ENCODE data around the gene PDK4. TPM values are rescaled to one million over a fixed set of nuclear protein-coding genes. Genes with fewer than 3 reads are reported as not detected.

The PDK4 gene
- total RNA-seq, 2 donors from 2014 or later = 11.1 to 27.6 TPM

DNA sequence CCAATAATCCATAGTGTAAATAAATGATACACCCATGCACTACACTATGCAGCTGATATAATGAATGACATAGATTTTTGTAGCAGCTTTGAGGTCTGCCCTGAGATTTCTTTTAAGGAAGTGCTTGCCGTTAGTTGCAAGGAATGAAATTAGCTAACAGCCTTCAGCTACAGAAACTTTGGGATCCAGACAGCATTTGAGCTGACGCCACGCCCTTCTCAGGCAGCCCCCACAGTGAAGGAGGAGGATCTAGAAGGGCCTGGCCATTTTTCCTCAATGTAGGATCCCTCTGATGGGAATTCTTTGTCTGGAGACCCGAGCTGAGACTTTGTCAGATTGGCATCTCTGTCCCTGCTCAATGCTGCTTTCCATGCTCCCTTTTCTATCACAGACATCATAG lies 6.1 kb upstream of the PDK4 start:
- Histone ChIP-seq H3K4me1 (peaks cover 3% of the 10 kb centered on the region), H3K36me3 (no peaks in the 10 kb centered on the region), H3K9me3 (no peaks in the 10 kb centered on the region), H3K4me3 (no peak overlapping the region), H3K27ac (no peak overlapping the region), H3K9ac (ENCODE audit: low read depth in 2 of 2, low read length in 2 of 2) (no peak overlapping the region), H3K27me3 (no peaks in the 10 kb centered on the region)
- intact Hi-C loops (cut with DNase I) = no loop called here
- TF ChIP-seq CTCF (IDR thresholded peaks at IDR 0.05) = no peak
- DNase-seq = no peak

- intact Hi-C loops (cut with DNase I) = no loop called here
- no peaks in the 10 kb centered on the region for H3K36me3 ChIP-seq
- no peaks in the 10 kb centered on the region for H3K9me3 ChIP-seq
- H3K4me3 ChIP-seq = no peak overlapping the region
- H3K27me3 ChIP-seq = no peaks in the 10 kb centered on the region
- no peaks in the 10 kb centered on the region for H3K4me1 ChIP-seq
- no peak for DNase-seq
- H3K27ac ChIP-seq = no peak overlapping the region
- no peak for TF ChIP-seq CTCF (IDR thresholded peaks at IDR 0.05)
- H3K9ac ChIP-seq (ENCODE audit: low read depth in 2 of 2, low read length in 2 of 2) = no peak overlapping the region
These were observed 5.0 kb upstream of the PDK4 start for GRCh38 chr7:95601316-95601715.

DNA sequence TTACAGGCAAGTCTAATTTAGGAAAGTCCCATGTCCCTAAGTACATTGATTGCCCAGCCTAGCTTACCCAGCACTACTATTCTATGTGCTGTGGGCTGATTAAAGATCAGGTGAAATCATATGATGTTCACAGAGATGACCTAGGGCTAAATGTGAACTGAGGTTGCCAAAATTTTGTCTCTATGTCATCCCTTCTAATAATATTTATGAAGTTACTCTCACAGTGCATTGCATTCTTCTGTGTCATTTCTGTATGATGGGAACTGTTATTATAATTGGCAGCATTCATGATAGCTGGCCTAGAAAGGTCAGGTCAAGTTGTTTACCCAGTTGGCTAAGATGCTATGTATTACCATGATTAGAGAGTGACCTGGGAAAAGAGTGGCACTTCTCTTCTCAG lies 2.8 kb upstream of the PDK4 start:
- Histone ChIP-seq H3K9ac (ENCODE audit: low read depth in 2 of 2, low read length in 2 of 2) (no peak overlapping the region), H3K27ac (no peak overlapping the region)
- intact Hi-C loops (cut with DNase I) = loop anchor here (5.0 to 10.0 kb wide), 2 partner anchors 52 to 76 kb away; no protein-coding TSS in a partner anchor

DNA sequence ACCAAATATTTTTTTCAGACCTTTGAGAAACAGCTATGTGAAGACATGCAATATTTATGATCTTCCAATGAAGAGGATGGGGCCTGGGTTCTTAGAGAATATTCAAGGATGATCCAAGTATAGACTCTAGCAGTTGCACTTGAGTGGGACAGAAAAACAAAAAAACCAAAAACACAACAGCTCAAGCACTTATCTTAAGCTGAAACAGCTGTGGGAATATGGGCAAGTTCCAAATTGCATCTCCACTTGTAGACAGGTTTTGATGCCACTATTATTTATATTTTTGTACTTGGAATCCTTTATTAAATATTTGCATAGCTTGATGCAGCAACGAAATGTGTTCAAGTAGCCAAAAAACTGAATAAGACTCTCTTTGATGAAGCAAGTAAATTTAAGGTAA lies 2.2 kb upstream of the PDK4 start:
- Histone ChIP-seq H3K27ac (no peak overlapping the region), H3K36me3 (no peaks in the 10 kb centered on the region), H3K4me3 (no peak overlapping the region), H3K9ac (ENCODE audit: low read depth in 2 of 2, low read length in 2 of 2) (no peak overlapping the region), H3K27me3 (no peaks in the 10 kb centered on the region), H3K4me1 (no peaks in the 10 kb centered on the region), H3K9me3 (no peaks in the 10 kb centered on the region)
- no peak for TF ChIP-seq CTCF (IDR thresholded peaks at IDR 0.05)
- DNase-seq = no peak
- intact Hi-C loops (cut with DNase I) = loop anchor here (5.0 to 10.0 kb wide), 2 partner anchors 51 to 76 kb away; no protein-coding TSS in a partner anchor

More for the DNA sequence above, 2.8 kb upstream of the PDK4 start:
- H3K9me3 ChIP-seq = no peaks in the 10 kb centered on the region
- TF ChIP-seq CTCF (IDR thresholded peaks at IDR 0.05) = no peak
- H3K4me3 ChIP-seq = no peak overlapping the region
- H3K4me1 ChIP-seq = no peaks in the 10 kb centered on the region
- no peaks in the 10 kb centered on the region for H3K36me3 ChIP-seq
- DNase-seq = no peak
- no peaks in the 10 kb centered on the region for H3K27me3 ChIP-seq

- no peaks in the 10 kb centered on the region for H3K36me3 ChIP-seq
- H3K27ac ChIP-seq = peak overlapping the region; percentile 89
- H3K9me3 ChIP-seq = no peaks in the 10 kb centered on the region
- peak; percentile 40 for DNase-seq
- no peaks in the 10 kb centered on the region for H3K27me3 ChIP-seq
- intact Hi-C loops (cut with DNase I) = loop anchor here (5.0 to 10.0 kb wide), 2 partner anchors 48 to 79 kb away; no protein-coding TSS in a partner anchor
- H3K9ac ChIP-seq (ENCODE audit: low read depth in 2 of 2, low read length in 2 of 2) = peak overlapping the region; percentile 98 to 99
- no peak for TF ChIP-seq CTCF (IDR thresholded peaks at IDR 0.05)
- peak overlapping the region; percentile 85 for H3K4me3 ChIP-seq
- H3K4me1 ChIP-seq = no peaks in the 10 kb centered on the region
These were observed 544 bp downstream of the PDK4 start for GRCh38 chr7:95595746-95596197.
